ENCODE results near the gene MAFF.

Gene MAFF

DNA sequence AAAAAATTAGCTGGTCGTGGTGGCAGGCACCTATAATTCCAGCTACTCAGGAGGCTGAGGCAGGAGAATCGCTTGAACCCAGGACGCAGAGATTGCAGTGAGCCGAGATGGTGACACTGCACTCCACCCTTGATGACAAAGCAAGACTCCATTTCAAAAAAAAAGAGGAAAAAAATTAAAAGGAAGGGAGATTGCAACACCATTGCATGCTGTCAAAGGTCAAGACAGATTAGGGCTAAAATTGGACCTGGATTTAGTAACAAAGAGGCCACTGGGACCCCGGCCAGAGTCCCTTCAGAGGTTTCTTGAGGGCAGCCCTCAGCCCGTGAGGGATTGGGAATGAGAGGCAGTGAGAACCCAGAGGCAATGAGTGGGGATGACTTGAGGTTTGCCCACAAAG, 8.2 kb upstream of the MAFF start:
- DNase-seq (ENCODE audit: low read depth, low spot score) = no peak
- Histone ChIP-seq H3K4me3 (no peak overlapping the region), H3K9me3 (ENCODE audit: low read depth, low read length) (no peaks in the 10 kb centered on the region), H3K9ac (ENCODE audit: insufficient read length) (no peak overlapping the region), H3K36me3 (ENCODE audit: insufficient read depth, low read length) (no peaks in the 10 kb centered on the region), H3K27ac (no peak overlapping the region)
- TF ChIP-seq POLR2AphosphoS5 (IDR thresholded peaks at IDR 0.05; ENCODE audit: borderline replicate concordance, low read depth, low read length) = no peak
- no peak for TF ChIP-seq FOXP2 (optimal IDR thresholded peaks at IDR 0.05; ENCODE audit: control extremely low read depth, extremely low read length, insufficient read depth)
- no peak for TF ChIP-seq EZH2 (IDR thresholded peaks at IDR 0.05)

DNA sequence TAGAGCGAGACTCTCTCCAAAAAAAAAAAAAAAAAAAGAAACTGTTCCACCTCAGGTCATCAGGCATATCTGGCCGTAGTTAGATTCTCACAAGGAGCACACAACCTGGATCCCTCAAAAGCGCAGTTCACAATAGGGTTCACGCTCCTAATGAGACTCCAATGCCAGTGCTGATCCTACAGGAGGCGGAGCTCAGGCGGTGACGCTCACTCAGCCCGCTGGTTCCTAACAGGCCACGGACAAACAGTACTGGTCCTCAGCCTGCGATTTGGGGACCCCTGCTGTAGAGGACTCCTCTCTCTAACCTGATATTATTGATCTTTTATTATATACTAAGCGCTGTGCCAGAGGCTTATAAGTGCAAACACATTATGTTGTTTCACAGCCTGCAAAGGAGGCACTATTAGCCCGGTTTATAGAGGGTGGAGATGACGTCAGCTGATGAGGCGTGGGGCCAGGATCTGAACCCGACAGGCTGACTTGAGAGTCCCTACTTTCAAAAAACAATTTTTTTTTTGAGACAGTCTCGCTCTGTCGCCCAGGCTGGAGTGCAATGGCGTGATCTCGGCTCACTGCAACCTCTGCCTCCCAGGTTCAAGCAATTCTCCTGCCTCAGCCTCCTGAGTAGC, 4.9 kb upstream of the MAFF start:
- Histone ChIP-seq H3K27ac (no peak overlapping the region), H3K4me3 (no peak overlapping the region), H3K9me3 (ENCODE audit: low read depth, low read length) (no peaks in the 10 kb centered on the region), H3K36me3 (ENCODE audit: insufficient read depth, low read length) (no peaks in the 10 kb centered on the region), H3K9ac (ENCODE audit: insufficient read length) (no peak overlapping the region)
- DNase-seq (ENCODE audit: low read depth, low spot score) = no peak
- TF ChIP-seq EZH2 (IDR thresholded peaks at IDR 0.05) = no peak
- no peak for TF ChIP-seq FOXP2 (optimal IDR thresholded peaks at IDR 0.05; ENCODE audit: control extremely low read depth, extremely low read length, insufficient read depth)
- TF ChIP-seq POLR2AphosphoS5 (IDR thresholded peaks at IDR 0.05; ENCODE audit: borderline replicate concordance, low read depth, low read length) = no peak

DNA sequence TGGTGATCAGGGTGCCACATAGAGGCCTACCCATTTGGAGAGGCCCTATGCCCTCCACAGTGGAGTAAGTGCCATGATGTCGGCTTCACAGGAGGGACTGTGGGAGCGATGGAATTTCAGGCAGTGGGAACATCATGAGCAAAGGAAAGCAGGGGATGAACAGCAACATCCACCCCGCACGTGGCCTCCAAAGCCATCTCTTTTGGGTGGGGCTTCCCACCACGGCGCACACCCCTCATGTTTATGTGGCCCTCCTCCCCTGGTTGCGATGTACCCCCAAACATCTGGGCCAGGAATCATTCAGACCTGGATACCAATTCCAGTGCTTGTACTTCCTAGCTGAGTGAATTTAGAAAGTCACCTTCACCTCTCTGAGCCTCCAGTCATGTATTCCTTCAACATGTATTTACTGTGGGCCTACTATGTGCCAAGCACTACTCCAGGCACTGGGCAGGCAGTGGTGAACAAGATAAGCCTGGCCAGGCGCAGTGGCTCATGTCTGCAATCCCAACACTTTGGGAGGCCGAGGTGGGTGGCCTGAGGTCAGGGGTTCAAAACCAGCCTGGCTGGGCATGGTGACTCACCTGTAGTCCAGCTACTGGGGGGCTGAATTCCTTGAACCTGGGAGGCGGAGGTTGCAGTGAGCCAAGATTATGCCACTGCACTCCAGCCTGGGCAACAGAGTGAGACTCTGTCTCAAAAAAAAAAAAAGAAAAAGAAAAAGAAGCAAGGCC, 1.8 kb upstream of the MAFF start:
- no peak overlapping the region for H3K4me3 ChIP-seq
- no peak for TF ChIP-seq EZH2 (IDR thresholded peaks at IDR 0.05)
- no peak for TF ChIP-seq FOXP2 (optimal IDR thresholded peaks at IDR 0.05; ENCODE audit: control extremely low read depth, extremely low read length, insufficient read depth)
- TF ChIP-seq POLR2AphosphoS5 (IDR thresholded peaks at IDR 0.05; ENCODE audit: borderline replicate concordance, low read depth, low read length) = no peak
- DNase-seq (ENCODE audit: low read depth, low spot score) = no peak
- no peak overlapping the region for H3K9ac ChIP-seq (ENCODE audit: insufficient read length)
- no peaks in the 10 kb centered on the region for H3K36me3 ChIP-seq (ENCODE audit: insufficient read depth, low read length)
- no peak overlapping the region for H3K27ac ChIP-seq
- no peaks in the 10 kb centered on the region for H3K9me3 ChIP-seq (ENCODE audit: low read depth, low read length)

DNA sequence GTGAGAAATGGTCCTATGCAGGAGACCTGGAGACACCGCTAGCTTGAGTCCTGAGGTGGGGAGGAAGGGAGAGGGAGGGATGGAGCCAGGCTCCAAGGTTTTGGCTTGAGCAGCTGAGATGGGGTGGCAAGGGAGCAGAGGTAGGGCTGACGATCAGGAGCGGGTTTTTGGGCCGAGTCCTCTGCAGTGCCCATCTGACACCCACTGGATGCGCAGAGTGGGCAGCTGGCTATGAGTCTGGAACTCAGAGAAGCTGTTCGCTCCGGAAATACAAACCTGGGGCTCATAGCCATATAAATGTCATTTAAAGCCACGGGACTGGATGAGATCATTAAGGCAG, 453 bp upstream of the MAFF start:
- H3K9ac ChIP-seq (ENCODE audit: insufficient read length) = no peak overlapping the region
- TF ChIP-seq POLR2AphosphoS5 (IDR thresholded peaks at IDR 0.05; ENCODE audit: borderline replicate concordance, low read depth, low read length) = no peak
- TF ChIP-seq EZH2 (IDR thresholded peaks at IDR 0.05) = no peak
- no peak for TF ChIP-seq FOXP2 (optimal IDR thresholded peaks at IDR 0.05; ENCODE audit: control extremely low read depth, extremely low read length, insufficient read depth)
- no peak overlapping the region for H3K27ac ChIP-seq
- no peaks in the 10 kb centered on the region for H3K36me3 ChIP-seq (ENCODE audit: insufficient read depth, low read length)
- H3K9me3 ChIP-seq (ENCODE audit: low read depth, low read length) = no peaks in the 10 kb centered on the region
- peak overlapping the region; percentile 90 for H3K4me3 ChIP-seq
- no peak for DNase-seq (ENCODE audit: low read depth, low spot score)

DNA sequence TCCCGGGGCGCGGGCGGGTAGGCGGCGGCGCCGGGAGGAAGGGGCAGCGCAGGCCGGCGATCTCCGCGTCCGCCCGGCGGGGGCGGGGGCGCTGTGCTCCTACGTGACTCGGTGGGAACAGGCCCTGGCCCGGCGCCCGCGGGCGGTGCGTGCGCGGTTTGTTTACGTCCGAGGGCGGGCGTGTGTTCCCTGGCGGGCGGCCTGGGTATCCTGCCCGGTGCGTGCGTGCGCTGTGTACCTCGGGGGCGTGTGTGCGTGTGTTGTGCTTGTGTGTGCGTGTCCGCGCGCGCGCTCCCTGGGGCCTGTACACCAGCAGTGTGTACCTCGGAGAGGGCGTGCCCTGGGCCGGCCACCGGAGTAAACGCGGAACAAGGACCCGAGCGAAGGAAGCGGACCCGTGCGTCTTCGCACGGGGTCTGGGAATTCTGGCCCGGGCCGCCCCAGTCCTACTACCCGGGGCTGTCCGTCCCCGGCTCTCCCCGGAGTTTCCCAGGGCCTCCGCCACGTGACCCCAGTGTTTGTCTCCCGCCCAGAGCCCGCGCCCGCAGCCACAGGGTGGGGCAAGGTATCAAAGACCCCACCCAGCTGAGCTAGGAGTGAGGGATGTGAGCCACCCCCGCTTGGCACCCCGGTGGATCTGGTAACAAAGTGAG, 769 bp downstream of the MAFF start:
- Histone ChIP-seq H3K36me3 (ENCODE audit: insufficient read depth, low read length) (no peaks in the 10 kb centered on the region), H3K4me3 (peak overlapping the region; percentile 90), H3K27ac (no peak overlapping the region), H3K9ac (ENCODE audit: insufficient read length) (peak overlapping the region; percentile 77), H3K9me3 (ENCODE audit: low read depth, low read length) (no peaks in the 10 kb centered on the region)
- DNase-seq (ENCODE audit: low read depth, low spot score) = no peak
- TF ChIP-seq FOXP2 (optimal IDR thresholded peaks at IDR 0.05; ENCODE audit: control extremely low read depth, extremely low read length, insufficient read depth) = no peak
- TF ChIP-seq EZH2 (IDR thresholded peaks at IDR 0.05) = no peak
- TF ChIP-seq POLR2AphosphoS5 (IDR thresholded peaks at IDR 0.05; ENCODE audit: borderline replicate concordance, low read depth, low read length) = no peak

DNA sequence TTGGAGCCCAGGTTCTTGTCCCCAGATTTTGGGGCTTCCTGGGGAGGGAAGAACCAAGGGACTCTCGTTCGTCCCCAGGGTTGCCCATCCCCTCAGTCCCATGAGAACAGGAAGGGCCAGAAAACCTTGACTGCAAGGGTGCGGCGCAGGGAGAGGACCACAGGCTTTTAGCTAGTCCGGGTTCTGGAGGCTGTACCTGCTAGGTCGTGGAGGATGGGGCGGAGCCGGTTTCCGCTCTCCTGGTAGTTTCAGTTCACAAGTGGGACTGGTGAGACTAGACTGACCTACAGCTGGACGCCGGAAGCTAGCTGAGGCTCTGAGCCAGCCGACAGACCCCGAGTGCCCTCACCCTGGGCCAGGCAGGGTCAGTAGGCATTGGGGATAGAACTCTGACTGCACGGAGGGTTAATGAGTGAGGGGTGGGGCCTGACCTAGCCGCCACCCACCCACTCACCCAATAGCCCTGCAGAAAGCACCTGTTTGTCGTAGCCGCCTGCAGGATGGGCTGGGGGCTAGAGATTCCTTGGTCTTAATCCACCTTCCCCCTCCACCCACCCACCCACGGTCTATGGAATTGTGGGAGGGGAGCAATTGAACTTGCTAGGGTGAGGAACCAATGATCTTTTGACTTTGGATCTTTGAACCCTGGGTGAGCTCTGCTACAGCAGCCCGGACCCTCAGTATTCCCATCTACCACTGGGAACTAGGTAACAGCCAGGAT, 1.5 kb downstream of the MAFF start:
- H3K36me3 ChIP-seq (ENCODE audit: insufficient read depth, low read length) = no peaks in the 10 kb centered on the region
- no peak for DNase-seq (ENCODE audit: low read depth, low spot score)
- H3K27ac ChIP-seq = no peak overlapping the region
- H3K9me3 ChIP-seq (ENCODE audit: low read depth, low read length) = no peaks in the 10 kb centered on the region
- peak overlapping the region; percentile 90 for H3K4me3 ChIP-seq
- peak overlapping the region; percentile 77 for H3K9ac ChIP-seq (ENCODE audit: insufficient read length)
- TF ChIP-seq POLR2AphosphoS5 (IDR thresholded peaks at IDR 0.05; ENCODE audit: borderline replicate concordance, low read depth, low read length) (no peak), EZH2 (IDR thresholded peaks at IDR 0.05) (no peak), FOXP2 (optimal IDR thresholded peaks at IDR 0.05; ENCODE audit: control extremely low read depth, extremely low read length, insufficient read depth) (no peak)

DNA sequence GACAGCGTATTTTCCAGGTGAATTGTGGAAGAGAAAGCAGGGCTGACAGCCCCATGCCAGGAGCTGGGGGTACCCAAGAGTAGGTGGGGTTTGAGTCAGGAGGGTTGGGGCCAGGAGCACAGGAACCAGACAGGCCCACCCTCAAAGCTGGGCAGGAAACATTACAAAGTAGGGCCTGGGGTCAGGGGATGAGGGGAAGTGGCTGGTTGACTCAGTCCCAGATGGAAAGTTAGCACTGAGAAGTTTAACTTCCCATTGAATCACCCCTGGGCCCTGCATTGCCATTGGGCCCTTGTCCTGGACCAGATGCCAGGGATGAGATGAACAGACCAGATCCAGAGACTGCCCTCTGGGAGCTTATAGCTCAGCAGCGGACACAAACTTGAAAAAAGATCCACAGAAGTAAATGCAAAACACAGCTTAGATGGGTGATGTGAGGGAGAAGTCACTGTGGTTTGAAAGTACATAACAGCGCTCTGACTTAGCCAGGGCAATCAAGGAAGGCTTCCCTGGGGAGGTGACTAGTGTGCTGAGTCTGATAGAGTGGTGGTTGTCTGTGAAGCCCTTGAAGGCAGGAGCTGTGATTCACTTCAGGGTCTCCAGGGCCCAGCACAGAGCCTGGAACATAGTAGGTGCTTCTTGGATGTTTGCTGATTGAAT, 2.2 kb downstream of the MAFF start:
- Histone ChIP-seq H3K27ac (no peak overlapping the region), H3K9ac (ENCODE audit: insufficient read length) (no peak overlapping the region), H3K4me3 (no peak overlapping the region), H3K9me3 (ENCODE audit: low read depth, low read length) (no peaks in the 10 kb centered on the region), H3K36me3 (ENCODE audit: insufficient read depth, low read length) (no peaks in the 10 kb centered on the region)
- DNase-seq (ENCODE audit: low read depth, low spot score) = no peak
- no peak for TF ChIP-seq POLR2AphosphoS5 (IDR thresholded peaks at IDR 0.05; ENCODE audit: borderline replicate concordance, low read depth, low read length)
- TF ChIP-seq FOXP2 (optimal IDR thresholded peaks at IDR 0.05; ENCODE audit: control extremely low read depth, extremely low read length, insufficient read depth) = no peak
- no peak for TF ChIP-seq EZH2 (IDR thresholded peaks at IDR 0.05)

Measured in SK-N-MC (cell line).